Neural progenitor cell (in vitro differentiated cells): ENCODE results near the gene GPRIN2. TPM values are rescaled to one million over a fixed set of nuclear protein-coding genes. Genes with fewer than 3 reads are reported as not detected.
"Not testable (repeated sequence)": the region's sequence is repeated elsewhere in the genome, so short reads cannot be mapped to it uniquely, and the experiment has no call there.

ENCODE experiments used
- DNase-seq: peaks from one replicate; pipeline ENCODE4 v3.0.0-alpha.2; 2016; ENCODE audit warnings: low spot score
- H2AFZ ChIP-seq: fragments of 200-600 bp; sonication (generic); replicated peaks from 2 replicates; pipeline ENCODE4 v1.6.1; 2016; ENCODE audit warnings: antibody characterized with exemption
- H3F3A ChIP-seq: fragments of 200-600 bp; sonication (generic); 2 replicates; pipeline ENCODE4 v1.6.1; 2016; ENCODE audit warnings: antibody characterized with exemption, low read depth
- H3K27ac ChIP-seq: fragments of 200-600 bp; sonication (generic); 2 replicates; pipeline ENCODE4 v1.5.1; 2016; ENCODE audit warnings: mild to moderate bottlenecking
- H3K27me3 ChIP-seq: fragments of 200-600 bp; sonication (generic); 2 replicates; pipeline ENCODE4 v1.6.1; 2016; ENCODE audit warnings: mild to moderate bottlenecking, moderate library complexity
- H3K36me3 ChIP-seq: fragments of 200-600 bp; sonication (generic); 2 replicates; pipeline ENCODE4 v1.5.1; 2016
- H3K4me1 ChIP-seq: fragments of 200-600 bp; sonication (generic); 2 replicates; pipeline ENCODE4 v1.6.1; 2016; ENCODE audit warnings: mixed run types
- H3K4me2 ChIP-seq: fragments of 200-600 bp; sonication (generic); 2 replicates; pipeline ENCODE4 v1.6.1; 2016
- H3K4me3 ChIP-seq: fragments of 200-600 bp; sonication (generic); 2 replicates; pipeline ENCODE4 v1.5.1; 2016
- H3K79me2 ChIP-seq: fragments of 200-600 bp; sonication (generic); 2 replicates; pipeline ENCODE4 v1.6.1; 2016; ENCODE audit warnings: low read depth
- H3K9ac ChIP-seq: fragments of 200-600 bp; sonication (generic); 2 replicates; pipeline ENCODE4 v1.6.1; 2016
- H3K9me3 ChIP-seq: fragments of 200-600 bp; sonication (generic); 2 replicates; pipeline ENCODE4 v1.5.1; 2016; ENCODE audit warnings: low read depth
- H4K20me1 ChIP-seq: fragments of 200-600 bp; sonication (generic); 2 replicates; pipeline ENCODE4 v1.6.1; 2016; ENCODE audit warnings: low read depth
- H3K27ac Mint-ChIP-seq: 3 replicates; pipeline ENCODE4 v1.8.0; 2021; ENCODE audit warnings: mixed read lengths
- H3K27me3 Mint-ChIP-seq: 2 replicates; pipeline ENCODE4 v1.8.0; 2022; ENCODE audit warnings: low read depth, mild to moderate bottlenecking, inconsistent platforms, moderate library complexity, mixed read lengths; ENCODE audit not compliant: insufficient read depth
- H3K36me3 Mint-ChIP-seq: 3 replicates; pipeline ENCODE4 v1.8.0; 2021; ENCODE audit warnings: mixed read lengths
- H3K4me1 Mint-ChIP-seq: 3 replicates; pipeline ENCODE4 v1.8.0; 2021; ENCODE audit warnings: mixed read lengths
- H3K4me3 Mint-ChIP-seq: 3 replicates; pipeline ENCODE4 v1.8.0; 2021; ENCODE audit warnings: mild to moderate bottlenecking, moderate library complexity, mixed read lengths
- H3K9me3 Mint-ChIP-seq: 3 replicates; pipeline ENCODE4 v1.8.0; 2020; ENCODE audit warnings: mixed read lengths
- EZH2 ChIP-seq: fragments of 200-600 bp; sonication (generic); IDR thresholded peaks from 2 replicates; pipeline ENCODE4 v1.6.1; 2017; ENCODE audit warnings: antibody characterized with exemption, mild to moderate bottlenecking, moderate library complexity
- EZH2phosphoT487 ChIP-seq: fragments of 200-600 bp; sonication (generic); IDR thresholded peaks from 2 replicates; pipeline ENCODE4 v1.6.1; 2017; ENCODE audit warnings: antibody characterized with exemption
- total RNA-seq: library from RNA; depleted of rRNA; stranded (reverse); fragments of >200 nt; gene quantifications from 2 replicates; pipeline ENCODE4 v1.2.3, GENCODE V29; 2015; ENCODE audit warnings: low replicate concordance

GPRIN2 gene
- total RNA-seq, 1 donor from 2014 or later = 6.9 TPM

- H4K20me1 ChIP-seq, H3K79me2 ChIP-seq, H3K36me3 ChIP-seq, DNase-seq, H3K4me1 Mint-ChIP-seq, H3K27me3 Mint-ChIP-seq, H3K36me3 Mint-ChIP-seq, H3K9me3 Mint-ChIP-seq, H3K4me1 ChIP-seq, H3K9me3 ChIP-seq, H3K27ac ChIP-seq, H2AFZ ChIP-seq, H3K27ac Mint-ChIP-seq, H3F3A ChIP-seq, H3K9ac ChIP-seq, H3K4me3 Mint-ChIP-seq: not testable (repeated sequence)
- peak within 1 kb of the TSS; percentile 48 for H3K4me2 ChIP-seq
- peak within 1 kb of the TSS; percentile 17 for H3K4me3 ChIP-seq
- H3K27me3 ChIP-seq = peaks cover 18% of the 10 kb centered on the region
- TF ChIP-seq EZH2 (peak; percentile 83), EZH2phosphoT487 (peak; percentile 56)
These were observed 22.2 kb upstream of the GPRIN2 start, which contains the start of gene SYT15 for GRCh38 chr10:46578474-46579178. TSS of gene SYT15 (plus strand) at chr10:46579128. CDS start at chr10:46579169, 41 bp downstream.

GRCh38 chr10:46577624-46578473 lies 21.4 kb upstream of the GPRIN2 start:
- H3K4me2 ChIP-seq = peak overlapping the region; percentile 48
- H3K9ac ChIP-seq, H3K27me3 Mint-ChIP-seq, DNase-seq, H3F3A ChIP-seq, H3K36me3 Mint-ChIP-seq, H3K79me2 ChIP-seq, H3K4me1 ChIP-seq, H3K27ac ChIP-seq, H3K9me3 ChIP-seq, H3K27ac Mint-ChIP-seq, H2AFZ ChIP-seq, H3K4me1 Mint-ChIP-seq, H3K4me3 Mint-ChIP-seq, H3K9me3 Mint-ChIP-seq, H4K20me1 ChIP-seq, H3K36me3 ChIP-seq: not testable (repeated sequence)
- H3K4me3 ChIP-seq = peak overlapping the region; percentile 17
- peaks cover 18% of the 10 kb centered on the region for H3K27me3 ChIP-seq
- TF ChIP-seq EZH2 (peak; percentile 75), EZH2phosphoT487 (peak; percentile 52)

- H3K9ac ChIP-seq, H3K4me3 ChIP-seq, H3K27ac ChIP-seq, H3K27me3 Mint-ChIP-seq, H2AFZ ChIP-seq, H3K4me3 Mint-ChIP-seq, H3K36me3 Mint-ChIP-seq, H3K9me3 ChIP-seq, H3F3A ChIP-seq, H3K36me3 ChIP-seq, H3K9me3 Mint-ChIP-seq, H3K4me1 Mint-ChIP-seq, H3K4me2 ChIP-seq, H3K27ac Mint-ChIP-seq, H4K20me1 ChIP-seq, H3K4me1 ChIP-seq, H3K79me2 ChIP-seq: not testable (repeated sequence)
- peak; percentile 1 for DNase-seq
- peaks cover 18% of the 10 kb centered on the region for H3K27me3 ChIP-seq
These were observed 17.4 kb upstream of the GPRIN2 start for GRCh38 chr10:46573884-46574283.

- H3K79me2 ChIP-seq, H3K9me3 ChIP-seq, H2AFZ ChIP-seq, H3K9ac ChIP-seq, H3K4me3 ChIP-seq, H3K27ac ChIP-seq, H3K27me3 Mint-ChIP-seq, H3K9me3 Mint-ChIP-seq, H3K36me3 ChIP-seq, H3K4me3 Mint-ChIP-seq, H3K4me2 ChIP-seq, H3K4me1 ChIP-seq, H3K4me1 Mint-ChIP-seq, H3K27ac Mint-ChIP-seq, H3F3A ChIP-seq, DNase-seq, H3K36me3 Mint-ChIP-seq, H4K20me1 ChIP-seq: not testable (repeated sequence)
- peaks cover 12% of the 10 kb centered on the region for H3K27me3 ChIP-seq
These were observed 16.9 kb upstream of the GPRIN2 start for GRCh38 chr10:46573314-46573713.

- H3K36me3 ChIP-seq, H3K9me3 Mint-ChIP-seq, H3K4me1 ChIP-seq, H3K4me3 ChIP-seq, H3K27ac Mint-ChIP-seq, H3K27me3 ChIP-seq, H4K20me1 ChIP-seq, H2AFZ ChIP-seq, H3K4me2 ChIP-seq, H3K36me3 Mint-ChIP-seq, H3K4me1 Mint-ChIP-seq, H3K9me3 ChIP-seq, H3F3A ChIP-seq, H3K4me3 Mint-ChIP-seq, H3K27ac ChIP-seq, H3K9ac ChIP-seq, DNase-seq, H3K27me3 Mint-ChIP-seq, H3K79me2 ChIP-seq: not testable (repeated sequence)
These were observed 16.3 kb upstream of the GPRIN2 start for GRCh38 chr10:46572765-46573164.

- not testable (repeated sequence) for H3K4me1 Mint-ChIP-seq, H3K9ac ChIP-seq, H3F3A ChIP-seq, H3K4me3 ChIP-seq, H3K36me3 ChIP-seq, H3K79me2 ChIP-seq, H4K20me1 ChIP-seq, H3K27me3 ChIP-seq, H3K4me2 ChIP-seq, H3K4me1 ChIP-seq, H3K27ac Mint-ChIP-seq, H3K4me3 Mint-ChIP-seq, H3K27me3 Mint-ChIP-seq, DNase-seq, H3K9me3 ChIP-seq, H3K36me3 Mint-ChIP-seq, H3K27ac ChIP-seq, H2AFZ ChIP-seq, H3K9me3 Mint-ChIP-seq
These were observed 14.2 kb upstream of the GPRIN2 start for GRCh38 chr10:46570655-46571054.

- H3K27ac Mint-ChIP-seq, H2AFZ ChIP-seq, H3K4me3 ChIP-seq, H3K27me3 Mint-ChIP-seq, H4K20me1 ChIP-seq, H3K4me1 Mint-ChIP-seq, H3K9me3 ChIP-seq, H3K27me3 ChIP-seq, H3K4me2 ChIP-seq, H3K4me1 ChIP-seq, DNase-seq, H3K36me3 Mint-ChIP-seq, H3K27ac ChIP-seq, H3K79me2 ChIP-seq, H3K36me3 ChIP-seq, H3K4me3 Mint-ChIP-seq, H3F3A ChIP-seq, H3K9ac ChIP-seq, H3K9me3 Mint-ChIP-seq: not testable (repeated sequence)
These were observed 10.7 kb upstream of the GPRIN2 start for GRCh38 chr10:46567151-46567550.
